ENCODE data around the gene GBX2. TPM values are rescaled to one million over a fixed set of nuclear protein-coding genes. Genes with fewer than 3 reads are reported as not detected.

GBX2 gene
- total and polyA plus RNA-seq, 2 of the 8 experiments (the other 6 are each of a cell fraction or from before 2014, with no cell fraction given) = 0.38 to 0.89 TPM

DNA sequence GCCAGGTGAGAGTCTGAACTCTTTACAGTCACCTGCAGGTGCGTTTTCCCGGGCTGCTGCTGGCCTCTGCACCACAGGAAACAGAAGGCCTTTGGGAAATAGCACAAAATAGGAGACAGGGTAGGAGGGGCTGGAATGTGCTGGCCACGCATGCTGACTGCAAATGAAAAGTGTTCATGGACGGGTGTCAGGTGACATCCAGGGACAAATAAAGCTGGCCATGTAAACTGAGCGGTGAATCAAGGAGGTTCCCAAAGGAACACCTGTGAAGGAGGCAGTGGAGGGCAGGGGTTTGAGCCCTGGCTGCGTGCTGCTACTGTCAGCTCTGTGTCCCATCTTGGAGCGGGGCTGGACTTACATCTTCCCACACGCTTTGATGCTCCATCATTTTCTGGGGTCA is 42.4 kb upstream of the GBX2 start (continued):
- TF ChIP-seq, protein P1, sequence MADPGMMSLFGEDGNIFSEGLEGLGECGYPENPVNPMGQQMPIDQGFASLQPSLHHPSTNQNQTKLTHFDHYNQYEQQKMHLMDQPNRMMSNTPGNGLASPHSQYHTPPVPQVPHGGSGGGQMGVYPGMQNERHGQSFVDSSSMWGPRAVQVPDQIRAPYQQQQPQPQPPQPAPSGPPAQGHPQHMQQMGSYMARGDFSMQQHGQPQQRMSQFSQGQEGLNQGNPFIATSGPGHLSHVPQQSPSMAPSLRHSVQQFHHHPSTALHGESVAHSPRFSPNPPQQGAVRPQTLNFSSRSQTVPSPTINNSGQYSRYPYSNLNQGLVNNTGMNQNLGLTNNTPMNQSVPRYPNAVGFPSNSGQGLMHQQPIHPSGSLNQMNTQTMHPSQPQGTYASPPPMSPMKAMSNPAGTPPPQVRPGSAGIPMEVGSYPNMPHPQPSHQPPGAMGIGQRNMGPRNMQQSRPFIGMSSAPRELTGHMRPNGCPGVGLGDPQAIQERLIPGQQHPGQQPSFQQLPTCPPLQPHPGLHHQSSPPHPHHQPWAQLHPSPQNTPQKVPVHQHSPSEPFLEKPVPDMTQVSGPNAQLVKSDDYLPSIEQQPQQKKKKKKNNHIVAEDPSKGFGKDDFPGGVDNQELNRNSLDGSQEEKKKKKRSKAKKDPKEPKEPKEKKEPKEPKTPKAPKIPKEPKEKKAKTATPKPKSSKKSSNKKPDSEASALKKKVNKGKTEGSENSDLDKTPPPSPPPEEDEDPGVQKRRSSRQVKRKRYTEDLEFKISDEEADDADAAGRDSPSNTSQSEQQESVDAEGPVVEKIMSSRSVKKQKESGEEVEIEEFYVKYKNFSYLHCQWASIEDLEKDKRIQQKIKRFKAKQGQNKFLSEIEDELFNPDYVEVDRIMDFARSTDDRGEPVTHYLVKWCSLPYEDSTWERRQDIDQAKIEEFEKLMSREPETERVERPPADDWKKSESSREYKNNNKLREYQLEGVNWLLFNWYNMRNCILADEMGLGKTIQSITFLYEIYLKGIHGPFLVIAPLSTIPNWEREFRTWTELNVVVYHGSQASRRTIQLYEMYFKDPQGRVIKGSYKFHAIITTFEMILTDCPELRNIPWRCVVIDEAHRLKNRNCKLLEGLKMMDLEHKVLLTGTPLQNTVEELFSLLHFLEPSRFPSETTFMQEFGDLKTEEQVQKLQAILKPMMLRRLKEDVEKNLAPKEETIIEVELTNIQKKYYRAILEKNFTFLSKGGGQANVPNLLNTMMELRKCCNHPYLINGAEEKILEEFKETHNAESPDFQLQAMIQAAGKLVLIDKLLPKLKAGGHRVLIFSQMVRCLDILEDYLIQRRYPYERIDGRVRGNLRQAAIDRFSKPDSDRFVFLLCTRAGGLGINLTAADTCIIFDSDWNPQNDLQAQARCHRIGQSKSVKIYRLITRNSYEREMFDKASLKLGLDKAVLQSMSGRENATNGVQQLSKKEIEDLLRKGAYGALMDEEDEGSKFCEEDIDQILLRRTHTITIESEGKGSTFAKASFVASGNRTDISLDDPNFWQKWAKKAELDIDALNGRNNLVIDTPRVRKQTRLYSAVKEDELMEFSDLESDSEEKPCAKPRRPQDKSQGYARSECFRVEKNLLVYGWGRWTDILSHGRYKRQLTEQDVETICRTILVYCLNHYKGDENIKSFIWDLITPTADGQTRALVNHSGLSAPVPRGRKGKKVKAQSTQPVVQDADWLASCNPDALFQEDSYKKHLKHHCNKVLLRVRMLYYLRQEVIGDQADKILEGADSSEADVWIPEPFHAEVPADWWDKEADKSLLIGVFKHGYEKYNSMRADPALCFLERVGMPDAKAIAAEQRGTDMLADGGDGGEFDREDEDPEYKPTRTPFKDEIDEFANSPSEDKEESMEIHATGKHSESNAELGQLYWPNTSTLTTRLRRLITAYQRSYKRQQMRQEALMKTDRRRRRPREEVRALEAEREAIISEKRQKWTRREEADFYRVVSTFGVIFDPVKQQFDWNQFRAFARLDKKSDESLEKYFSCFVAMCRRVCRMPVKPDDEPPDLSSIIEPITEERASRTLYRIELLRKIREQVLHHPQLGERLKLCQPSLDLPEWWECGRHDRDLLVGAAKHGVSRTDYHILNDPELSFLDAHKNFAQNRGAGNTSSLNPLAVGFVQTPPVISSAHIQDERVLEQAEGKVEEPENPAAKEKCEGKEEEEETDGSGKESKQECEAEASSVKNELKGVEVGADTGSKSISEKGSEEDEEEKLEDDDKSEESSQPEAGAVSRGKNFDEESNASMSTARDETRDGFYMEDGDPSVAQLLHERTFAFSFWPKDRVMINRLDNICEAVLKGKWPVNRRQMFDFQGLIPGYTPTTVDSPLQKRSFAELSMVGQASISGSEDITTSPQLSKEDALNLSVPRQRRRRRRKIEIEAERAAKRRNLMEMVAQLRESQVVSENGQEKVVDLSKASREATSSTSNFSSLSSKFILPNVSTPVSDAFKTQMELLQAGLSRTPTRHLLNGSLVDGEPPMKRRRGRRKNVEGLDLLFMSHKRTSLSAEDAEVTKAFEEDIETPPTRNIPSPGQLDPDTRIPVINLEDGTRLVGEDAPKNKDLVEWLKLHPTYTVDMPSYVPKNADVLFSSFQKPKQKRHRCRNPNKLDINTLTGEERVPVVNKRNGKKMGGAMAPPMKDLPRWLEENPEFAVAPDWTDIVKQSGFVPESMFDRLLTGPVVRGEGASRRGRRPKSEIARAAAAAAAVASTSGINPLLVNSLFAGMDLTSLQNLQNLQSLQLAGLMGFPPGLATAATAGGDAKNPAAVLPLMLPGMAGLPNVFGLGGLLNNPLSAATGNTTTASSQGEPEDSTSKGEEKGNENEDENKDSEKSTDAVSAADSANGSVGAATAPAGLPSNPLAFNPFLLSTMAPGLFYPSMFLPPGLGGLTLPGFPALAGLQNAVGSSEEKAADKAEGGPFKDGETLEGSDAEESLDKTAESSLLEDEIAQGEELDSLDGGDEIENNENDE (IDR thresholded peaks at IDR 0.05; ENCODE audit: insufficient replicate concordance, low read length) = no peak

All from H1 (cell line).